ENCODE data around the gene UBA1.

DNA sequence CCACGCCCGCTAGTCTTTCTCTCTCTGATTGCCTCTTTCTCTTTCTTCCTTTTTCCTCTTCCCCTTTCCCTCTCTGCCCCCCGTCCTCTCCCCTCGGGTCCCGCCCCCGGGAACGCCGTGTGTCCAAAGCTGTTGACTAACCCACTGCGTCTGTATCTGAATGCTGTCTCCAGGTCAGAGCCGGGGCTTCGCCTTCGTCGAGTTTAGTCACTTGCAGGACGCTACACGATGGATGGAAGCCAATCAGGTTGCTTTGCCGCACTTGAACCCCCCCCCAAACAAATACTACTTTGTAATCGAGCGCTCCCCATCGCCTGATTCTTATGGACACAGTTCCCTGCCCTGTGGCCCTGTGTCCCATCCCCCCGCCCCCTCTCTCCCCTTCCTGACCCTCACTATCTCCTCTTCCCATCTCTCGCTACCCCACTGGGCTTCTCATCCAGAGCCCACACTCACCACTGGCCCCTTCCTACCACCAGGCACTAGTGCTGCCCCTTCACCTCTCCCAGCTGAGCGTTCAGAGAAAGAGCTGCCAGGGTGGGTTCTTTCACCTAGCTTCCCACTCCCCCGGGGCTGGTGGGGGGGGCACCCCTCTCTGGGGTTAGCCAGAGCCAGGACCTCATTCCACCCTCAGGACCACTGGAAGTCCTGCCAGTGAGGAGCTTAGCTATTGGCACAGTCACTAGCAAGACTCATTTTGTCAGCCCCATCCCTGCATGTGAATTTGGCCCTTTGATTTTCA lies 18.6 kb upstream of the UBA1 start:
- no peak for TF ChIP-seq GFI1 (CRISPR knock-in tag; IDR thresholded peaks at IDR 0.05; ENCODE audit: borderline replicate concordance)
- no peak for TF ChIP-seq CREB1 (IDR thresholded peaks at IDR 0.05)
- TF ChIP-seq CREB1 (CRISPR knock-in tag; IDR thresholded peaks at IDR 0.05): no peak
- TF ChIP-seq KLF16 (CRISPR knock-in tag; IDR thresholded peaks at IDR 0.05): no peak
- TF ChIP-seq, protein P1, sequence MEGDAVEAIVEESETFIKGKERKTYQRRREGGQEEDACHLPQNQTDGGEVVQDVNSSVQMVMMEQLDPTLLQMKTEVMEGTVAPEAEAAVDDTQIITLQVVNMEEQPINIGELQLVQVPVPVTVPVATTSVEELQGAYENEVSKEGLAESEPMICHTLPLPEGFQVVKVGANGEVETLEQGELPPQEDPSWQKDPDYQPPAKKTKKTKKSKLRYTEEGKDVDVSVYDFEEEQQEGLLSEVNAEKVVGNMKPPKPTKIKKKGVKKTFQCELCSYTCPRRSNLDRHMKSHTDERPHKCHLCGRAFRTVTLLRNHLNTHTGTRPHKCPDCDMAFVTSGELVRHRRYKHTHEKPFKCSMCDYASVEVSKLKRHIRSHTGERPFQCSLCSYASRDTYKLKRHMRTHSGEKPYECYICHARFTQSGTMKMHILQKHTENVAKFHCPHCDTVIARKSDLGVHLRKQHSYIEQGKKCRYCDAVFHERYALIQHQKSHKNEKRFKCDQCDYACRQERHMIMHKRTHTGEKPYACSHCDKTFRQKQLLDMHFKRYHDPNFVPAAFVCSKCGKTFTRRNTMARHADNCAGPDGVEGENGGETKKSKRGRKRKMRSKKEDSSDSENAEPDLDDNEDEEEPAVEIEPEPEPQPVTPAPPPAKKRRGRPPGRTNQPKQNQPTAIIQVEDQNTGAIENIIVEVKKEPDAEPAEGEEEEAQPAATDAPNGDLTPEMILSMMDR (CRISPR knock-in tag; IDR thresholded peaks at IDR 0.05): no peak
- no peak for TF ChIP-seq EZH2 (conservative IDR thresholded peaks at IDR 0.05; ENCODE audit: low read depth, low read length)
- no peak for TF ChIP-seq PTBP1 (IDR thresholded peaks at IDR 0.05; ENCODE audit: low read depth, low read length, poor library complexity, severe bottlenecking)
- TF ChIP-seq STAG1 (CRISPR knock-in tag; IDR thresholded peaks at IDR 0.05): no peak
- TF ChIP-seq, protein P2, sequence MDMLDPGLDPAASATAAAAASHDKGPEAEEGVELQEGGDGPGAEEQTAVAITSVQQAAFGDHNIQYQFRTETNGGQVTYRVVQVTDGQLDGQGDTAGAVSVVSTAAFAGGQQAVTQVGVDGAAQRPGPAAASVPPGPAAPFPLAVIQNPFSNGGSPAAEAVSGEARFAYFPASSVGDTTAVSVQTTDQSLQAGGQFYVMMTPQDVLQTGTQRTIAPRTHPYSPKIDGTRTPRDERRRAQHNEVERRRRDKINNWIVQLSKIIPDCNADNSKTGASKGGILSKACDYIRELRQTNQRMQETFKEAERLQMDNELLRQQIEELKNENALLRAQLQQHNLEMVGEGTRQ (IDR thresholded peaks at IDR 0.05; ENCODE audit: low read depth, low read length): no peak
- TF ChIP-seq, protein P2 (CRISPR knock-in tag; IDR thresholded peaks at IDR 0.05; ENCODE audit: borderline replicate concordance): no peak
- TF ChIP-seq POLR2A (IDR thresholded peaks at IDR 0.05; ENCODE audit: insufficient read depth in 1 of 2, low read depth in 2 of 2, low read length in 2 of 2): no peak
